ENCODE measurements around the gene RBM17.

GRCh38 chr10:6138456-6138855, 49.6 kb downstream of the RBM17 start:
- TF ChIP-seq TAF1 (IDR thresholded peaks at IDR 0.05; ENCODE audit: low read depth, low read length) (no peak), POLR2AphosphoS5 (IDR thresholded peaks at IDR 0.05; ENCODE audit: low read depth, low read length) (no peak), SPI1 (IDR thresholded peaks at IDR 0.05; ENCODE audit: low read depth, low read length) (no peak)

Measured in GM12891 (cell line).